Breast epithelium (tissue), 3 donors: Measurements from ENCODE around the gene SLFN5.

Source experiments
- POLR2A ChIP-seq: fragments of 450-650 bp; IDR thresholded peaks from one replicate; pipeline ENCODE4 v1.6.1; 2016; ENCODE audit warnings: antibody characterized with exemption, mild to moderate bottlenecking, moderate library complexity
- TF ChIP-seq, protein P1 (sequence below), 3 donors: fragments of 450-650 bp; IDR thresholded peaks; one replicate each; pipeline ENCODE4 v1.5.1; 2016 to 2017; ENCODE audit warnings: antibody characterized with exemption in 3 of 3, mild to moderate bottlenecking in 3 of 3, moderate library complexity in 3 of 3

DNA sequence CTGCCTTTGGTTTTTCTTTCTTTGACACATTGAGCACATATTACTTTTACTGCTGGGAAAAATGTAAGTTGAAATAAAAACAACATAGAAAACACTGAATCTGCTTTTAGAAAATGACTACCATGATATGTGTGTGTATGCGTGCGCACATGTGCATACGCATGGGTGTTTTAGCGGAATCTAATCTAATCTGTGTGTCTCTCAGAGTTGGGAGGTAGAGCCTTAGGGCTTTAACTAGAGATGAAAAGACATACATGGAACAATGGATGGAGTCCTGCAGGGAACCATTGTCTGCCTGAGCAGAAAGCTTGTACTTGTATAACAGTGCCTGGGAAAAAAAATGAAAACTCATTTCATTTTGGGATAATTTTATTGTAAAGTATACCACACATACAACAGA lies 12.4 kb downstream of the SLFN5 start:
- TF ChIP-seq, protein P1, sequence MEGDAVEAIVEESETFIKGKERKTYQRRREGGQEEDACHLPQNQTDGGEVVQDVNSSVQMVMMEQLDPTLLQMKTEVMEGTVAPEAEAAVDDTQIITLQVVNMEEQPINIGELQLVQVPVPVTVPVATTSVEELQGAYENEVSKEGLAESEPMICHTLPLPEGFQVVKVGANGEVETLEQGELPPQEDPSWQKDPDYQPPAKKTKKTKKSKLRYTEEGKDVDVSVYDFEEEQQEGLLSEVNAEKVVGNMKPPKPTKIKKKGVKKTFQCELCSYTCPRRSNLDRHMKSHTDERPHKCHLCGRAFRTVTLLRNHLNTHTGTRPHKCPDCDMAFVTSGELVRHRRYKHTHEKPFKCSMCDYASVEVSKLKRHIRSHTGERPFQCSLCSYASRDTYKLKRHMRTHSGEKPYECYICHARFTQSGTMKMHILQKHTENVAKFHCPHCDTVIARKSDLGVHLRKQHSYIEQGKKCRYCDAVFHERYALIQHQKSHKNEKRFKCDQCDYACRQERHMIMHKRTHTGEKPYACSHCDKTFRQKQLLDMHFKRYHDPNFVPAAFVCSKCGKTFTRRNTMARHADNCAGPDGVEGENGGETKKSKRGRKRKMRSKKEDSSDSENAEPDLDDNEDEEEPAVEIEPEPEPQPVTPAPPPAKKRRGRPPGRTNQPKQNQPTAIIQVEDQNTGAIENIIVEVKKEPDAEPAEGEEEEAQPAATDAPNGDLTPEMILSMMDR (IDR thresholded peaks at IDR 0.05): no peak
- no peak for TF ChIP-seq POLR2A
